Body of pancreas (tissue), 4 donors: ENCODE measurements around the gene GCKR. TPM values are rescaled to one million over a fixed set of nuclear protein-coding genes. Genes with fewer than 3 reads are reported as not detected.

Experiments used
- ATAC-seq: fragments of 150-250 bp; one replicate; pipeline ENCODE4 v1.9.1; 2016
- DNase-seq, 4 donors: peaks; one replicate each; pipeline ENCODE4 v3.0.0-alpha.2; 2019
- H3K27ac ChIP-seq, 4 donors: fragments of 200-600 bp; sonication (generic); 1 replicate in 3 of 4; 2 replicates in 1 of 4; pipeline versions ENCODE4 v1.5.1 to v1.6.1; 2016 to 2019; ENCODE audit warnings: mild to moderate bottlenecking in 1 of 4, mixed read lengths in 1 of 4, moderate library complexity in 1 of 4
- H3K27me3 ChIP-seq, 2 donors: fragments of 200-600 bp; sonication (generic); one replicate each; pipeline ENCODE4 v1.6.0; 2016; ENCODE audit warnings: mild to moderate bottlenecking in 1 of 2
- H3K36me3 ChIP-seq, 2 donors: fragments of 200-600 bp; sonication (generic); replicated peaks in 1 of 2; 2 replicates each; pipeline ENCODE4 v1.5.1; 2016; ENCODE audit warnings: low read depth in 2 of 2; ENCODE audit not compliant: insufficient read depth in 1 of 2
- H3K4me1 ChIP-seq: fragments of 200-600 bp; sonication (generic); one replicate; pipeline ENCODE4 v1.6.0; 2016
- H3K4me3 ChIP-seq, 2 donors: fragments of 200-600 bp; sonication (generic); 1 replicate in 1 of 2; 2 replicates in 1 of 2; pipeline ENCODE4 v1.5.1; 2016 to 2019
- H3K9me3 ChIP-seq, 3 donors: fragments of 200-600 bp; sonication (generic); 1 replicate in 2 of 3; 2 replicates in 1 of 3; pipeline ENCODE4 v1.5.1; 2016
- POLR2A ChIP-seq, 3 donors: fragments of 450-650 bp; IDR thresholded peaks; one replicate each; pipeline ENCODE4 v1.6.1; 2016; ENCODE audit warnings: antibody characterized with exemption in 3 of 3, mild to moderate bottlenecking in 2 of 3
- WGBS, 2 donors: methylation state at CpG; one replicate each; pipeline ENCODE4 v1.1.5; 2017; 5-methylcytosine and 5-hydroxymethylcytosine counted together
- intact Hi-C: fragments of 100-400 bp; cut with DNase I; formaldehyde crosslinking; loops from one replicate; pipeline ENCODE4 v1.15.1; 2023
- total RNA-seq, 2 donors: library from RNA; depleted of rRNA; stranded (reverse); fragments of >200 nt; gene quantifications; one replicate each; pipeline ENCODE4 v1.1.0, GENCODE V29; 2016
- TF ChIP-seq, protein P1 (sequence below), 7 experiments: fragments of 450-650 bp in 4 of 7; fragments of 200-600 bp in 3 of 7; sonication (generic) in 3 of 7; IDR thresholded peaks; one replicate each; pipeline ENCODE4 v1.5.1; 2016 to 2019; ENCODE audit warnings: antibody characterized with exemption in 7 of 7

Gene GCKR
- total RNA-seq, 2 donors from 2014 or later = 1.6 TPM; not detected in 1

DNA sequence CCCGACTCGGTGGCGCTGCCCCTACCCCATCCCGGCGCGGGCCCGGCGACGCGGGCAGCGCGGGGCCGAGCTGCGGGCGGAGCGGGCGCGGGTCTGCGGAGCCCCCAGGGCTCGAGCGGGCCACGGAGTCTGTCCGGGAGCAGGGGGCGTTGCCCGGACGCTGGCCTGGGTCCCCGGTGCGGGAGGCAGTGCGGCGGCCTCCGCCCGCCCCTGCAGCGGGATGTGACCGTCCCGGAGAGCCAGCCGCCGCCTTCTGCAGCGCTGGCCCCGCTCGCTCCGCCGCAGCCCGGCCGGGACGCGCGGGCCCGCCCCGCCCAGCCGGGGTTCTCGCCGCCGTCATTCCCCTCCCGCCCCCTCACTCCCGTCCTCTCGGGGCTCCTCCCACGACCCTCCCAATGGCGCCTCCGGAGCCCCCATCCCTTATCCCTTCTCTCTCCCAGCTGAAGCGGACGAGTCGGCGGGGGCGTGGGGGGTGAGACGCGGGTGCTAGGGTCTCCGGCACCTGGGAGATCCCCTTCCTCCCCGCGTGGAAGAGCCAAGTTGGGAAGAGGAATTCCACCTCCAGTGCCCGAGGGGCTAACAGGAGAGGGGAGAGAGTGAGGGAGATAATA, 1.6 kb upstream of the GCKR start, which contains the start of gene FNDC4:
Gene FNDC4 (minus strand): TSS at position 257 of the 611 bp plus-strand sequence. CDS start 521 bp downstream, outside the sequence.
- Histone ChIP-seq H3K36me3 (no peaks in the 10 kb centered on the region), H3K4me3 (peak within 1 kb of the TSS in 1 of 2 donors; percentile 4), H3K4me1 (peaks cover 39% of the 10 kb centered on the region), H3K9me3 (no peaks in the 10 kb centered on the region), H3K27me3 (no peaks in the 10 kb centered on the region), H3K27ac (peak within 1 kb of the TSS; percentile 44 to 77 (median 66))
- DNase-seq (peak in 3 of 4 donors; percentile 25 to 35 (median 29)), ATAC-seq (peak; percentile 52)
- intact Hi-C loops = no loop called here
- peak in 1 of 3 donors; percentile 35 for TF ChIP-seq POLR2A (IDR thresholded peaks at IDR 0.05)
- TF ChIP-seq, protein P1, sequence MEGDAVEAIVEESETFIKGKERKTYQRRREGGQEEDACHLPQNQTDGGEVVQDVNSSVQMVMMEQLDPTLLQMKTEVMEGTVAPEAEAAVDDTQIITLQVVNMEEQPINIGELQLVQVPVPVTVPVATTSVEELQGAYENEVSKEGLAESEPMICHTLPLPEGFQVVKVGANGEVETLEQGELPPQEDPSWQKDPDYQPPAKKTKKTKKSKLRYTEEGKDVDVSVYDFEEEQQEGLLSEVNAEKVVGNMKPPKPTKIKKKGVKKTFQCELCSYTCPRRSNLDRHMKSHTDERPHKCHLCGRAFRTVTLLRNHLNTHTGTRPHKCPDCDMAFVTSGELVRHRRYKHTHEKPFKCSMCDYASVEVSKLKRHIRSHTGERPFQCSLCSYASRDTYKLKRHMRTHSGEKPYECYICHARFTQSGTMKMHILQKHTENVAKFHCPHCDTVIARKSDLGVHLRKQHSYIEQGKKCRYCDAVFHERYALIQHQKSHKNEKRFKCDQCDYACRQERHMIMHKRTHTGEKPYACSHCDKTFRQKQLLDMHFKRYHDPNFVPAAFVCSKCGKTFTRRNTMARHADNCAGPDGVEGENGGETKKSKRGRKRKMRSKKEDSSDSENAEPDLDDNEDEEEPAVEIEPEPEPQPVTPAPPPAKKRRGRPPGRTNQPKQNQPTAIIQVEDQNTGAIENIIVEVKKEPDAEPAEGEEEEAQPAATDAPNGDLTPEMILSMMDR (IDR thresholded peaks at IDR 0.05) = no peak
- 2 to 4% methylated on average over 11 to 49 of the region's 70 CpGs for WGBS, 2 donors

DNA sequence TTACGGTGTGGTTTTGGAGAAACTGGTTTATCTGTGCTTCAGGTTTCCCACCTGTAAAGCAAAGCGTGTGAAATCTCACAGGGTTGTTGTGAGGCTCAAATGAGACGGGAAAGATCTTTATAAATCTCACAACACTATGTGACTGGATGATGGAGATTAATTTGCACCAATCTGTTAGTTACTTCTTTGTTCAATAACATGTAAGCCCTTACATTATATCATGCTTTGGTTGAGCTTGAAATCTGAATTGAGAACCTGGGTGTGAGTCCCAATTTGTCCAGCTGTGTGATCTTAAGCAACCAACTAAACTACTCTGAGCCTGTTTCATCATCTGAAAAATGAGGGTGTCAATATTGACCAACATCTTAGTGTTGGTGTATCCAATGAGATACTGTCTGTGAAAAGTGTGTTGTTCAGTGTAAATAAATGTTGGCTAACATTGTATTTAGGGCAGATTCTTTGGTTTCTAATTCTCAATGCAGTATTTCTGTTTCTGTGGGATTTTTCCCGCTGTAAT, 741 bp upstream of the GCKR start:
- H3K4me1 ChIP-seq = peaks cover 35% of the 10 kb centered on the region
- no peaks in the 10 kb centered on the region for H3K36me3 ChIP-seq
- H3K27ac ChIP-seq = peak overlapping the region in 2 of 4 donors; percentile 65 to 77
- H3K4me3 ChIP-seq = no peak overlapping the region
- 60 to 73% methylated on average over 4 of the region's 4 CpGs for WGBS, 2 donors
- ATAC-seq = no peak
- no peak for DNase-seq
- TF ChIP-seq, protein P1 (IDR thresholded peaks at IDR 0.05) = no peak
- no peak for TF ChIP-seq POLR2A (IDR thresholded peaks at IDR 0.05)
- intact Hi-C loops = no loop called here
- H3K27me3 ChIP-seq = no peaks in the 10 kb centered on the region
- no peaks in the 10 kb centered on the region for H3K9me3 ChIP-seq

DNA sequence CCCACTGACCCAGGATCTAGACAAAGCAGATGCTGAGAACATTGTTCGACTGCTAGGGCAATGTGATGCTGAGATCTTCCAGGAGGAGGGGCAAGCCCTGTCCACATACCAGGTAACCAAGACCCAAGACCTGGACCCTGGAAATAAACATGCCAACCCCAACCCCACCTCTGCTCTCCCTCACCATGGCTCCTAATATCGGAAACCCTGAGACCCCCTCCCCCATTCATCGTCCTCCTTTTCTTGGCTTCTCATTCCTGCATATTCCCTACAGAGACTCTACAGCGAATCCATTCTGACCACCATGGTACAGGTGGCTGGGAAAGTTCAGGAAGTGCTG, 619 bp downstream of the GCKR start:
- H3K36me3 ChIP-seq = no peaks in the 10 kb centered on the region
- intact Hi-C loops = no loop called here
- peaks cover 35% of the 10 kb centered on the region for H3K4me1 ChIP-seq
- 87 to 88% methylated on average over 4 of the region's 4 CpGs for WGBS, 2 donors
- H3K27ac ChIP-seq = peak overlapping the region in 2 of 4 donors; percentile 65 to 77
- H3K9me3 ChIP-seq = no peaks in the 10 kb centered on the region
- no peak overlapping the region for H3K4me3 ChIP-seq
- ATAC-seq (no peak), DNase-seq (no peak)
- no peaks in the 10 kb centered on the region for H3K27me3 ChIP-seq
- TF ChIP-seq POLR2A (IDR thresholded peaks at IDR 0.05) = no peak
- TF ChIP-seq, protein P1 (IDR thresholded peaks at IDR 0.05) = no peak

DNA sequence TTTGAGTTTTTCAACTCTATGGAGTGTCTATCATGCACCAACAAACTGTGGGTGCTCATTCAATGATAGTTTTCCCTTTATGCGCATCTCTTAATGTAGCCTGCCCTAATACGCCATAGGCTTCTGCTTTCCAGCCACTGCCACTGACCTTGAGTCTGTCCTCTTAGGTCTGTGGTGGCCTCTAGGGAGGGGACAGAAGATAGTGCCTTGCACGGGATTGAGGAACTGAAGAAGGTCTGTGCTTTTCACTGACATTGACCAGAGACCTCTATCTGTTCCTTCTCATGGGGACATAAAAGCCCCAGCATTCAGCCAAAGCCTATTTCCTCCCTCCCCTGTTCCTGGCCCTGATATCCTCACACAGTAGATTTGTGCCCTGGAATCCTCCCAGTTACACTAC, 2.3 kb downstream of the GCKR start:
- no peak overlapping the region for H3K27ac ChIP-seq
- intact Hi-C loops = no loop called here
- DNase-seq (no peak), ATAC-seq (no peak)
- H3K36me3 ChIP-seq = no peaks in the 10 kb centered on the region
- no peak overlapping the region for H3K4me3 ChIP-seq
- no peak for TF ChIP-seq POLR2A (IDR thresholded peaks at IDR 0.05)
- TF ChIP-seq, protein P1 (IDR thresholded peaks at IDR 0.05) = no peak
- no peaks in the 10 kb centered on the region for H3K9me3 ChIP-seq
- no peaks in the 10 kb centered on the region for H3K27me3 ChIP-seq
- peaks cover 30% of the 10 kb centered on the region for H3K4me1 ChIP-seq
- 66 to 76% methylated on average over 3 of the region's 3 CpGs for WGBS, 2 donors

DNA sequence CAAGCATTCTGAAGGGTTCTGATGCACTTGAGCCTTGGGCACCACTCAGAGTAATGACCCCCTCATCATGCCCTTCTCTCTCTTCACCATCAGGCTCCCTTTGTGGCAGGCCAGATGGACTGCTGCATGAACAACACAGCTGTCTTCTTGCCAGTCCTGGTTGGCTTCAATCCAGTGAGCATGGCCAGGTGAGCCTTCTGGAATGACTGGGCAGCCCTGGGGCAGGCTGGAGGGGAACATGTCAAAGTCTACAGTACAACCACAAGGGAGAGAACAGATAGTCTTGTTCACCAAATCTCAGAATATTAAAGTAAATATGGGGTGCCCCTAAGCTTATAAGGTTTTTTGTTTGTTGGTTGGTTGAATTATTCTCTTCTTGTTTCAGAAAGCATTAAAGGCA, 4.4 kb downstream of the GCKR start:
- TF ChIP-seq POLR2A (IDR thresholded peaks at IDR 0.05) = no peak
- TF ChIP-seq, protein P1 (IDR thresholded peaks at IDR 0.05) = no peak

More for the DNA sequence above, 4.4 kb downstream of the GCKR start:
- H3K4me1 ChIP-seq = peaks cover 14% of the 10 kb centered on the region
- no peak for ATAC-seq
- intact Hi-C loops = no loop called here
- H3K36me3 ChIP-seq = no peaks in the 10 kb centered on the region
- H3K27ac ChIP-seq = no peak overlapping the region
- H3K4me3 ChIP-seq = no peak overlapping the region
- H3K9me3 ChIP-seq = no peaks in the 10 kb centered on the region
- DNase-seq = peak; percentile 73 to 92 (median 86)
- no peaks in the 10 kb centered on the region for H3K27me3 ChIP-seq
